Astrocyte (in vitro differentiated cells and primary cell): ENCODE measurements around the gene N4BP2.

Source experiments
- EZH2 ChIP-seq: IDR thresholded peaks from 2 replicates; pipeline ENCODE4 v1.6.1; 2012; ENCODE audit warnings: mild to moderate bottlenecking, low read length, inconsistent platforms; ENCODE audit not compliant: insufficient read depth
- TF ChIP-seq, protein P1 (sequence below): IDR thresholded peaks from 2 replicates; pipeline ENCODE4 v1.5.1; 2011; ENCODE audit warnings: low read depth, mild to moderate bottlenecking, inconsistent platforms, low read length, moderate library complexity; ENCODE audit not compliant: insufficient read depth

DNA sequence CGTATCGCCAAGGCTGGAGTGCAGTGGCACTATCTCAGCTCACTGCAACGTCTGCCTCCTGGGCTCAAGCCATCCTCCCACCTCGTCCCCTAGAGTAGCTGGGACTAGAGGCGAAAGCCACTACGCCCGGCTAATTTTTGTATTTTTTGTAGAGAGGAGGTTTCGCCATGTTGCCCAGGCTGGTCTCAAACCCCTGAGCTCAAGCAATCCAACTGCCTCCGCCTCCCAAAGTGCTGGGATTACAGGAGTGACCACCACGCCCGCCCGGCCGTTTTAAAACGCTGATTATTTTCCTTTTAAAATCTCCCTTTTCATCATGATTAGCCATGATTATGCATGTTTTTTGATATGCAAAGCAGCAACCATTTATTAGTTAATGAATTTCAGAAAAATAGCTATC is 2.2 kb downstream of the N4BP2 start:
- TF ChIP-seq, protein P1, sequence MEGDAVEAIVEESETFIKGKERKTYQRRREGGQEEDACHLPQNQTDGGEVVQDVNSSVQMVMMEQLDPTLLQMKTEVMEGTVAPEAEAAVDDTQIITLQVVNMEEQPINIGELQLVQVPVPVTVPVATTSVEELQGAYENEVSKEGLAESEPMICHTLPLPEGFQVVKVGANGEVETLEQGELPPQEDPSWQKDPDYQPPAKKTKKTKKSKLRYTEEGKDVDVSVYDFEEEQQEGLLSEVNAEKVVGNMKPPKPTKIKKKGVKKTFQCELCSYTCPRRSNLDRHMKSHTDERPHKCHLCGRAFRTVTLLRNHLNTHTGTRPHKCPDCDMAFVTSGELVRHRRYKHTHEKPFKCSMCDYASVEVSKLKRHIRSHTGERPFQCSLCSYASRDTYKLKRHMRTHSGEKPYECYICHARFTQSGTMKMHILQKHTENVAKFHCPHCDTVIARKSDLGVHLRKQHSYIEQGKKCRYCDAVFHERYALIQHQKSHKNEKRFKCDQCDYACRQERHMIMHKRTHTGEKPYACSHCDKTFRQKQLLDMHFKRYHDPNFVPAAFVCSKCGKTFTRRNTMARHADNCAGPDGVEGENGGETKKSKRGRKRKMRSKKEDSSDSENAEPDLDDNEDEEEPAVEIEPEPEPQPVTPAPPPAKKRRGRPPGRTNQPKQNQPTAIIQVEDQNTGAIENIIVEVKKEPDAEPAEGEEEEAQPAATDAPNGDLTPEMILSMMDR = no peak
- TF ChIP-seq EZH2 = no peak
